IMR-90 (cell line): ENCODE data around the gene TROAP. TPM values are rescaled to one million over a fixed set of nuclear protein-coding genes. Genes with fewer than 3 reads are reported as not detected.

Experiments
- ATAC-seq: fragments of 200-7000 bp; cut with Tn5 transposase; 2 replicates; pipeline ENCODE4 v1.9.1; 2020; ENCODE audit warnings: low read depth, mild to moderate bottlenecking, moderate library complexity
- BruUV-seq: library from RNA; stranded (reverse); fragments of 400-500 nt; replicated peaks from 2 replicates; lab custom pipeline; 2021; lab: Mats Ljungman, UMichigan
- CTCF ChIA-PET: fragments of 300-600 bp; formaldehyde crosslinking; extraction: SDS; loops from one replicate; lab custom pipeline; 2021; ENCODE audit warnings: antibody characterized with exemption; lab: Yijun Ruan, JAX
- POLR2A ChIA-PET: fragments of 300-600 bp; sonication (Branson Sonifier 250); formaldehyde crosslinking; loops from one replicate; lab custom pipeline; 2022; ENCODE audit warnings: antibody characterized with exemption; ENCODE audit not compliant: unreplicated experiment; lab: Charles Lee
- DNase-seq: peaks from one replicate; pipeline ENCODE4 v3.0.0; 2013
- H2AFZ ChIP-seq: replicated peaks from 2 replicates; pipeline ENCODE3; 2013; ENCODE audit warnings: low read length, mild to moderate bottlenecking; ENCODE audit not compliant: poor library complexity
- H2AK5ac ChIP-seq: 2 replicates; pipeline ENCODE4 v1.6.1; 2013; ENCODE audit warnings: low read depth, low read length, inconsistent platforms
- H2AK9ac ChIP-seq: replicated peaks from 2 replicates; pipeline ENCODE3; 2013; ENCODE audit warnings: mild to moderate bottlenecking, low read depth, low read length, moderate library complexity; ENCODE audit not compliant: poor library complexity
- H2BK120ac ChIP-seq: 2 replicates; pipeline ENCODE4 v1.6.1; 2013; ENCODE audit warnings: low read depth, low read length, inconsistent platforms
- H2BK15ac ChIP-seq: 3 replicates; pipeline ENCODE4 v1.6.1; 2013; ENCODE audit warnings: low read depth, low read length, inconsistent platforms
- H2BK20ac ChIP-seq: 2 replicates; pipeline ENCODE4 v1.6.1; 2013; ENCODE audit warnings: low read depth, mild to moderate bottlenecking, inconsistent platforms, low read length, moderate library complexity
- H2BK5ac ChIP-seq: 2 replicates; pipeline ENCODE4 v1.6.1; 2013; ENCODE audit warnings: mild to moderate bottlenecking, low read depth, low read length, inconsistent platforms; ENCODE audit not compliant: poor library complexity, severe bottlenecking
- H3K14ac ChIP-seq: replicated peaks from 2 replicates; pipeline ENCODE4 v1.6.1; 2013; ENCODE audit warnings: low read depth, low read length, inconsistent platforms
- H3K18ac ChIP-seq: 2 replicates; pipeline ENCODE4 v1.6.1; 2013; ENCODE audit warnings: low read depth, low read length, control low read depth
- H3K23ac ChIP-seq: 2 replicates; pipeline ENCODE4 v1.6.1; 2013; ENCODE audit warnings: low read depth, low read length, inconsistent platforms
- H3K27ac ChIP-seq: 2 replicates; pipeline ENCODE4 v1.5.1; 2013; ENCODE audit warnings: mild to moderate bottlenecking, control low read depth, low read length; ENCODE audit not compliant: insufficient read depth
- H3K27me3 ChIP-seq: 2 replicates; pipeline ENCODE4 v1.6.1; 2013; ENCODE audit warnings: low read length; ENCODE audit not compliant: control insufficient read depth, insufficient read depth
- H3K36me3 ChIP-seq: 2 replicates; pipeline ENCODE4 v1.6.1; 2013; ENCODE audit warnings: low read length, mixed read lengths; ENCODE audit not compliant: control insufficient read depth, insufficient read depth
- H3K4ac ChIP-seq: 2 replicates; pipeline ENCODE4 v1.6.1; 2013; ENCODE audit warnings: low read depth, low read length, inconsistent platforms
- H3K4me1 ChIP-seq: 2 replicates; pipeline ENCODE4 v1.6.1; 2013; ENCODE audit warnings: low read length, mixed read lengths; ENCODE audit not compliant: control insufficient read depth, insufficient read depth
- H3K4me2 ChIP-seq: 2 replicates; pipeline ENCODE4 v1.6.1; 2013; ENCODE audit warnings: low read depth, mild to moderate bottlenecking, control low read depth, low read length, moderate library complexity
- H3K4me3 ChIP-seq: 2 replicates; pipeline ENCODE4 v1.5.1; 2013; ENCODE audit warnings: low read depth, mild to moderate bottlenecking, control low read depth, low read length, moderate library complexity; ENCODE audit not compliant: insufficient read depth
- H3K56ac ChIP-seq: 2 replicates; pipeline ENCODE4 v1.6.1; 2013; ENCODE audit warnings: low read length, inconsistent platforms; ENCODE audit not compliant: insufficient read depth; ENCODE audit errors: extremely low read depth
- H3K79me1 ChIP-seq, 2 experiments: 2 replicates each; pipeline ENCODE4 v1.6.1; 2013; ENCODE audit warnings: low read length in 2 of 2, inconsistent platforms in 1 of 2, low read depth in 1 of 2
- H3K9ac ChIP-seq: 2 replicates; pipeline ENCODE4 v1.6.1; 2013; ENCODE audit warnings: low read depth, low read length, control low read depth
- H3K9me1 ChIP-seq: 2 replicates; pipeline ENCODE4 v1.6.1; 2013; ENCODE audit warnings: low read length, inconsistent platforms; ENCODE audit not compliant: insufficient read depth
- H3K9me3 ChIP-seq: 2 replicates; pipeline ENCODE4 v1.6.1; 2013; ENCODE audit warnings: low read length; ENCODE audit not compliant: control insufficient read depth, insufficient read depth
- H4K20me1 ChIP-seq: 2 replicates; pipeline ENCODE4 v1.6.1; 2013; ENCODE audit warnings: low read length, inconsistent platforms; ENCODE audit not compliant: insufficient read depth
- H4K5ac ChIP-seq: 2 replicates; pipeline ENCODE4 v1.6.1; 2013; ENCODE audit warnings: mild to moderate bottlenecking, low read depth, low read length, control low read depth
- H4K8ac ChIP-seq, 2 experiments: 2 replicates each; pipeline ENCODE4 v1.6.1; 2013; ENCODE audit warnings: low read depth in 2 of 2, low read length in 2 of 2, control low read depth in 1 of 2, inconsistent platforms in 1 of 2
- H4K91ac ChIP-seq: 2 replicates; pipeline ENCODE4 v1.6.1; 2013; ENCODE audit warnings: low read depth, low read length, inconsistent platforms; ENCODE audit not compliant: insufficient read depth
- BHLHE40 ChIP-seq: fragments of 150-350 bp; IDR thresholded peaks from 2 replicates; pipeline ENCODE4 v1.6.1; 2016; ENCODE audit warnings: mild to moderate bottlenecking, low read depth, low read length
- CEBPB ChIP-seq: IDR thresholded peaks from 2 replicates; pipeline ENCODE4 v1.6.1; 2012; ENCODE audit warnings: low read depth, low read length, improper control_type of control experiment
- CHD1 ChIP-seq: IDR thresholded peaks from 2 replicates; pipeline ENCODE4 v1.6.1; 2012; ENCODE audit warnings: low read depth, low read length, improper control_type of control experiment
- FOS ChIP-seq: fragments of 150-350 bp; IDR thresholded peaks from 2 replicates; pipeline ENCODE4 v1.6.1; 2016; ENCODE audit warnings: low read depth, low read length
- MAZ ChIP-seq: IDR thresholded peaks from 2 replicates; pipeline ENCODE4 v1.6.1; 2012; ENCODE audit warnings: low read depth, mild to moderate bottlenecking, low read length, improper control_type of control experiment, moderate library complexity, borderline replicate concordance
- NFE2L2 ChIP-seq: fragments of 150-350 bp; IDR thresholded peaks from 2 replicates; pipeline ENCODE4 v1.6.1; 2016; ENCODE audit warnings: low read depth, mild to moderate bottlenecking, low read length
- POLR2A ChIP-seq: IDR thresholded peaks from 2 replicates; pipeline ENCODE4 v1.6.1; 2012; ENCODE audit warnings: mild to moderate bottlenecking, low read depth, low read length
- RAD21 ChIP-seq: IDR thresholded peaks from 2 replicates; pipeline ENCODE4 v1.6.1; 2012; ENCODE audit warnings: low read length, improper control_type of control experiment
- RCOR1 ChIP-seq: IDR thresholded peaks from 2 replicates; pipeline ENCODE4 v1.6.1; 2012; ENCODE audit warnings: mild to moderate bottlenecking, low read length, improper control_type of control experiment; ENCODE audit not compliant: insufficient replicate concordance
- RFX5 ChIP-seq: IDR thresholded peaks from 2 replicates; pipeline ENCODE4 v1.8.0; 2012; ENCODE audit warnings: low read depth, mild to moderate bottlenecking, low read length, moderate library complexity
- SMC3 ChIP-seq: fragments of 150-350 bp; IDR thresholded peaks from 2 replicates; pipeline ENCODE4 v1.6.1; 2016; ENCODE audit warnings: low read depth, mild to moderate bottlenecking, antibody characterized with exemption, low read length, moderate library complexity
- WGBS, 2 experiments: methylation state at CpG; one replicate each; pipeline versions ENCODE4 v1.1.5 to v1.1.7; 2013; ENCODE audit warnings: missing lambda C conversion rate in 2 of 2; ENCODE audit not compliant: insufficient read length in 1 of 2; ENCODE audit errors: extremely low coverage in 2 of 2; 5-methylcytosine and 5-hydroxymethylcytosine counted together
- dilution Hi-C: fragments of 300-500 bp; cut with HindIII; formaldehyde crosslinking; loops from one replicate; pipeline ENCODE4 v1.14.3; 2018; ENCODE audit warnings: low sequenced_read_pairs; ENCODE audit not compliant: unreplicated experiment
- in situ Hi-C: fragments of 300-500 bp; cut with MboI; formaldehyde crosslinking; loops from 3 replicates; pipeline ENCODE4 v1.14.3; 2019; ENCODE audit warnings: low sequenced_read_pairs, inconsistent platforms, mixed read lengths
- intact Hi-C: fragments of 100-400 bp; cut with micrococcal nuclease; formaldehyde crosslinking; loops from 2 replicates; pipeline ENCODE4 v1.10.0; 2022
- polyA plus RNA-seq, 3 experiments: library from polyadenylated mRNA; depleted of rRNA; stranded (reverse); fragments of >200 nt; gene quantifications; 2 replicates each; pipeline ENCODE4 v1.2.3, GENCODE V29; 2012; ENCODE audit warnings: low replicate concordance in 1 of 3
- total RNA-seq: library from RNA; depleted of rRNA; stranded (reverse); fragments of >200 nt; gene quantifications from 2 replicates; pipeline ENCODE4 v1.2.3, GENCODE V29; 2012
- TF ChIP-seq, protein P1 (sequence below): conservative IDR thresholded peaks from 2 replicates; pipeline ENCODE4 v1.5.1; 2012; ENCODE audit warnings: mild to moderate bottlenecking, low read depth, low read length, improper control_type of control experiment
- TF ChIP-seq, protein P2 (sequence below): fragments of 150-350 bp; IDR thresholded peaks from 2 replicates; pipeline ENCODE4 v1.6.1; 2016; ENCODE audit warnings: low read depth, mild to moderate bottlenecking, low read length, moderate library complexity, borderline replicate concordance
- TF ChIP-seq, protein P3 (sequence below): fragments of 150-350 bp; IDR thresholded peaks from 2 replicates; pipeline ENCODE4 v1.6.1; 2017; ENCODE audit warnings: mild to moderate bottlenecking, antibody characterized with exemption, low read length, low read depth

Gene TROAP
- total and polyA plus RNA-seq, 2 of the 4 experiments (the other 2 are of a cell fraction), result 21.5 to 29.3 TPM

DNA sequence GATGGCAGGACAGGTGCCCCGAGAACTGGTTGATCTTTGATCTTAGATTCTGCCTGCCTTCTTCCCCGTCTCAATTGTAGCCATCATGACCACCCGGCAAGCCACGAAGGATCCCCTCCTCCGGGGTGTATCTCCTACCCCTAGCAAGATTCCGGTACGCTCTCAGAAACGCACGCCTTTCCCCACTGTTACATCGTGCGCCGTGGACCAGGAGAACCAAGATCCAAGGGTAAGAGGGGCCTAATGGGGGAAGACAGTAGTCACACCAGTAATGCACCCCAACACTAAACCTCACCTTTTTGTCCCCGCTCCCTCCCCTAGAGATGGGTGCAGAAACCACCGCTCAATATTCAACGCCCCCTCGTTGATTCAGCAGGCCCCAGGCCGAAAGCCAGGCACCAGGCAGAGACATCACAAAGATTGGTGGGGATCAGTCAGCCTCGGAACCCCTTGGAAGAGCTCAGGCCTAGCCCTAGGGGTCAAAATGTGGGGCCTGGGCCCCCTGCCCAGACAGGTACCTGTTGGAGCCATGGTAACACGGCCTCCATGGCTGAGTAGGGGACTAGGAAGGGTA, 556 bp downstream of the TROAP start (continued):
- no peak for TF ChIP-seq MAZ

DNA sequence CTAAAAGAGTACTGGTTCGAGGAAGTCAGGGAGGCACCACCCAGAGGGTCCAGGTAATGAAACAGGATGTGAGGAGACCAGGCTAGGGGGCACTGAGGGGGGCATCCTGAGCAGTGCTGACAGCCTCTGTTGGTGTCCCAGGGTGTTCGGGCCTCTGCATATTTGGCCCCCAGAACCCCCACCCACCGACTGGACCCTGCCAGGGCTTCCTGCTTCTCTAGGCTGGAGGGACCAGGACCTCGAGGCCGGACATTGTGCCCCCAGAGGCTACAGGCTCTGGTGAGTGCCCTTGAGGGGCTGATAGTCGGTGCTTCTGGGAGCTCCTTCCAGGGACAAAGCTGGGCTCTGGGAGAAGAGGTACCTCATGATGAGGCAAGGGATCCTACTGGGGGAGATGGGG, 2.6 kb downstream of the TROAP start:
- Histone ChIP-seq H2BK20ac (no peak overlapping the region), H3K27ac (no peak overlapping the region), H4K8ac (no peak overlapping the region), H2AK9ac (peak overlapping the region; percentile 14), H2AK5ac (no peak overlapping the region), H3K79me1 (peaks cover 9 to 41% of the 10 kb centered on the region in 2 experiments; a peak in 3 of 4 replicates), H3K4ac (no peak overlapping the region), H3K4me3 (no peak overlapping the region), H3K18ac (no peak overlapping the region), H3K9me1 (no peaks in the 10 kb centered on the region; the same call in 1 of the 2 replicates), H4K5ac (no peak overlapping the region), H3K23ac (no peak overlapping the region), H3K14ac (no peak overlapping the region), H2BK120ac (no peak overlapping the region), H4K91ac (no peak overlapping the region), H3K27me3 (no peaks in the 10 kb centered on the region), H2AFZ (no peak overlapping the region), H3K9ac (no peak overlapping the region), H3K9me3 (no peaks in the 10 kb centered on the region), H3K4me1 (peaks cover 9% of the 10 kb centered on the region; the same call in 1 of the 2 replicates), H3K36me3 (peaks cover 6% of the 10 kb centered on the region), H3K56ac (no peak overlapping the region), H4K20me1 (no peaks in the 10 kb centered on the region), H2BK5ac (no peak overlapping the region), H3K4me2 (no peak overlapping the region), H2BK15ac (no peak overlapping the region)
- ATAC-seq (no peak), DNase-seq (no peak)
- dilution Hi-C loops, result no loop called here
- no CpG with 5 or more reads among the region's 6 CpGs for WGBS, 2 experiments
- CTCF ChIA-PET, result no interaction called here
- in situ Hi-C loops, result no loop called here
- POLR2A ChIA-PET, result no interaction called here
- BruUV-seq, result no TSS peak
- intact Hi-C loops, result no loop called here
- TF ChIP-seq, protein P1, sequence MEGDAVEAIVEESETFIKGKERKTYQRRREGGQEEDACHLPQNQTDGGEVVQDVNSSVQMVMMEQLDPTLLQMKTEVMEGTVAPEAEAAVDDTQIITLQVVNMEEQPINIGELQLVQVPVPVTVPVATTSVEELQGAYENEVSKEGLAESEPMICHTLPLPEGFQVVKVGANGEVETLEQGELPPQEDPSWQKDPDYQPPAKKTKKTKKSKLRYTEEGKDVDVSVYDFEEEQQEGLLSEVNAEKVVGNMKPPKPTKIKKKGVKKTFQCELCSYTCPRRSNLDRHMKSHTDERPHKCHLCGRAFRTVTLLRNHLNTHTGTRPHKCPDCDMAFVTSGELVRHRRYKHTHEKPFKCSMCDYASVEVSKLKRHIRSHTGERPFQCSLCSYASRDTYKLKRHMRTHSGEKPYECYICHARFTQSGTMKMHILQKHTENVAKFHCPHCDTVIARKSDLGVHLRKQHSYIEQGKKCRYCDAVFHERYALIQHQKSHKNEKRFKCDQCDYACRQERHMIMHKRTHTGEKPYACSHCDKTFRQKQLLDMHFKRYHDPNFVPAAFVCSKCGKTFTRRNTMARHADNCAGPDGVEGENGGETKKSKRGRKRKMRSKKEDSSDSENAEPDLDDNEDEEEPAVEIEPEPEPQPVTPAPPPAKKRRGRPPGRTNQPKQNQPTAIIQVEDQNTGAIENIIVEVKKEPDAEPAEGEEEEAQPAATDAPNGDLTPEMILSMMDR, result no peak
- TF ChIP-seq CHD1 (no peak), SMC3 (no peak), MAZ (no peak), RFX5 (no peak), RAD21 (no peak), RCOR1 (no peak), NFE2L2 (no peak), POLR2A (no peak), CEBPB (no peak), BHLHE40 (no peak), FOS (no peak)
- TF ChIP-seq, protein P2, sequence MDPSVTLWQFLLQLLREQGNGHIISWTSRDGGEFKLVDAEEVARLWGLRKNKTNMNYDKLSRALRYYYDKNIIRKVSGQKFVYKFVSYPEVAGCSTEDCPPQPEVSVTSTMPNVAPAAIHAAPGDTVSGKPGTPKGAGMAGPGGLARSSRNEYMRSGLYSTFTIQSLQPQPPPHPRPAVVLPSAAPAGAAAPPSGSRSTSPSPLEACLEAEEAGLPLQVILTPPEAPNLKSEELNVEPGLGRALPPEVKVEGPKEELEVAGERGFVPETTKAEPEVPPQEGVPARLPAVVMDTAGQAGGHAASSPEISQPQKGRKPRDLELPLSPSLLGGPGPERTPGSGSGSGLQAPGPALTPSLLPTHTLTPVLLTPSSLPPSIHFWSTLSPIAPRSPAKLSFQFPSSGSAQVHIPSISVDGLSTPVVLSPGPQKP, result no peak
- TF ChIP-seq, protein P3, sequence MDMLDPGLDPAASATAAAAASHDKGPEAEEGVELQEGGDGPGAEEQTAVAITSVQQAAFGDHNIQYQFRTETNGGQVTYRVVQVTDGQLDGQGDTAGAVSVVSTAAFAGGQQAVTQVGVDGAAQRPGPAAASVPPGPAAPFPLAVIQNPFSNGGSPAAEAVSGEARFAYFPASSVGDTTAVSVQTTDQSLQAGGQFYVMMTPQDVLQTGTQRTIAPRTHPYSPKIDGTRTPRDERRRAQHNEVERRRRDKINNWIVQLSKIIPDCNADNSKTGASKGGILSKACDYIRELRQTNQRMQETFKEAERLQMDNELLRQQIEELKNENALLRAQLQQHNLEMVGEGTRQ, result no peak
